T follicular helper cell (primary cell): ENCODE measurements around the gene PKMYT1.

ENCODE experiments used
- DNase-seq: peaks from one replicate; pipeline ENCODE4 v3.0.0-alpha.2; 2020; ENCODE audit warnings: low read depth
- total RNA-seq, 2 experiments: gene quantifications; one replicate each; lab custom pipeline; 2026; lab: John Stamatoyannopoulos, UW

PKMYT1 gene
- 0.60 to 1.0 reads per million in 2 experiments for total RNA-seq

DNA sequence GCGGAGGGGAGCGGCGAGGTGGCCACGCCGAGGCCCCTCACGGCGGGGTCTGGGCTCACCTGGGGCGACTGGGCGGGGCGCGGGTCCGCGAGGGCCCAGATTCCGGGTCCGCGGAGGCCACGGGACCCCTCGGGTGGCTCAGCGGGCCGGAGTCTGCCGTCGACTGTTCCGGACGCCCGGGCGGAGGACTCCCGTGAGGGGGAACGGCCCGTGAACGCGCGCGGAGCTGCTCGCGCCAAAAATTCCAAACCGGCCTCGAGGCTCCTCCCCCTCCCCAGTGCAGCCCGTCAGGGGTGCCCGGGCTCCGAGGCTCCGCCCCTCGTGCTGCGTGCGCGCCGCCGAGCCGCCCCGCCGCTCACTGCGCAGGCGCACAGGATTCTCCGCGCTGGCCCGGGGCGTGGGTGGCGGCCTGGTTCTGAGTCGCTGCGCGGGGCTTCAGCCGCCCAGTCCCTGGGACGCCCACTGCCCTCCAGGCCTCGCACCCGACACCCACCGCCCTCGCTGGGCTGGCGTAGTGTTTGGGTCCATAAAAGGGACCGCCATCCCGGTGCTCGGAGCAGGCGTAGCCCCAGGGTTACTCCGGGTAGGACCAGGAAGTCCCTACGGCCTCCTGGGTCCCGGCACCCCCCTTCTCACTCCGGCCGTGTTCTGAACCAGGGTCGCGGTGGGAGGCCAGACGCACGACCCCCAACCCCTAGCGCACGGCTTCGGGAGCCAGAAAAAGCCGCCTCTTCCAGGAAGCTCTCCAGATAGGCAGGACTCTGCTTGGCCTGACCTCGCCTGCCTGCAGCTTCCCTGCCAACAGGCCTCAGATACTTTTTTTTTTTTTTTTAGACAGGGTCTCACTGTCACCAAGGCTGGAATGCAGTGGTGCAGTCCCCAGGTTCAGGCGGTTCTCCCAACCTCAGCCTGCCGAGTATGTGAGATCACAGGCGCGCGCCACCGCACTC is at the start of gene PKMYT1:
Gene PKMYT1, minus strand, starts transcription at position 220 of the 950 bp plus-strand sequence. CDS start 789 bp downstream, outside the sequence.
- DNase-seq, result peak; percentile 88

- no peak for DNase-seq
Measured at GRCh38 chr16:3029491-3030221, 49.4 kb upstream of the PKMYT1 start.

DNA sequence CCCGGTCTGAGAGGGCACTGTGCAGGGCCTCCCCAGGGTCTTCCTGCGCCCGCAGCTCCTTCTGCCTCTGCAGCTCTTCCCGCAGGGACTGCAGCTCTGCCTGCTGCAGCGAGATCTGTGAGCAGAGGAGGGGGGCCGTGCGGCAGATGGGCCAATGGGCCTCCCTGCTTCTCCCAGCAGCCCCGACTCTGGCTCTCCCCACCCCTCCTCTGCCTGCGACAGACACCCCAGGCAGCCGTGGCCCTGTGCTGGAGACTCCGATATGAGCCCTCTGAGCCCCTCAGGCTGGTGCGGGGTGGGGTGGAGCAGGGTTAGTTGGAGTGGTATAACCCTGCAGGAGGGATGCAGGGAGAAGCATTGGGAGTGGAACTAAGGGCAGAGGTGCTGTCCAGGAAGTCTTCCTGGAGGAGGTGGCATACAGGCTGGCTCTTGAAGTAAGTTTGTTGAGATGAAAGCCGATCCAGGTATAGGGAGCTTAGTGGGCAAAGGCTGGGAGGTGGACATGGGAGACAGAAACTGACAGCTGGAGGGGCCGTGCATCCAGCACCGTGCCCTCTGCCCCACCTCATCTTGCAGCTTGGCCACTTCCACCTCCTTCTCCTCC is 48.6 kb upstream of the PKMYT1 start:
- no peak for DNase-seq

DNA sequence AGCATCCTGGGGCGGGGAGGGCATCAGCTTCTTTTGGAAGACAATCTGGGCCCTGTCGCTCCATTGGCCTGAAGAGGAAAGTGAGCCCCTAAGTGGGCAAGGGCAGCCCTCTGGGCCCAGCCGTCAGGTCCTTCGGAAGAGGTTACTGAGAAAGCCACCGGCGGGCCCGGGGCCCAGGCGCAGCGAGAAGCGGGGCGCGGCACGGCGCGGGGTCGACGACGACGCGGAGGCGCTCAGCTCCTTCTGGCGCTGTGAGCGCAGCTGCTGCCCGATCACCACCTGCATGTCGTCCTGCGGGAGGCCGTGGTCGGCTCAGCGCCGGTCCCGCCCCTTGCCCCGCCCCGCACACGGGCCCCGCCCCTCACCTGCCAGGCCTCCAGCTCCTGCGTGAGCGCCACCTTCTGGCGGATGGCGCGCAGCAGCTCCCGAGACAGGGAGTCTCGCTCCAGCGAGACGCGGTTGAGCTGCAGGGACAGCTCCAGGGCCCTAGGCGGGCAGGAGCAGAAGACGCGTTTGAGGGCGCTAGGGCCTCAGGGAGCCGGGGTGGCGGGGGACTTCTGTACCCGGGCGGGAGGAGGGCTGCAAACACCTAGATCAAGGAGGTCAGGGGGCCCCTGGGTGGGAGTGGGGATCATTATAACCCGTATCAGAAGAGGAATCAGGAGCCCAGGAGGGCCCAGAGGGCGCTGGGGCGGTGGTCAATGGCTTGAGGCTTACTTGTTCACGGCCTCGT is 47.9 kb upstream of the PKMYT1 start:
- peak; percentile 82 for DNase-seq

DNA sequence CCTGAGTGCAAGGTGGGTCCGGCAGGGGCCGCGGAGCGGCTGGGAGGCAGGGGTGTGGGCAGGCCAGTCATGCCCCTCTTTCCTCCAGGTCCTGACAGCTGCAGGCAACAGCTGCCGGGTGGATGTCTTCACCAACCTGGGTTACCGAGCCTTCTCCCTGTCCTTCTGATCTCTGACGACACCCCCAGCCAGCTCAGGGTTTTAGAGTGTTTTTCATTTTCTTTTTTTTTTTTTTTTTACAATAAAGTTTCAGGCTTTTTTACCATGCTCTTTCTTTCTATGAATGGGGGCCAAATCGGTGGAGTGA is 47.2 kb upstream of the PKMYT1 start:
- DNase-seq, result no peak

DNA sequence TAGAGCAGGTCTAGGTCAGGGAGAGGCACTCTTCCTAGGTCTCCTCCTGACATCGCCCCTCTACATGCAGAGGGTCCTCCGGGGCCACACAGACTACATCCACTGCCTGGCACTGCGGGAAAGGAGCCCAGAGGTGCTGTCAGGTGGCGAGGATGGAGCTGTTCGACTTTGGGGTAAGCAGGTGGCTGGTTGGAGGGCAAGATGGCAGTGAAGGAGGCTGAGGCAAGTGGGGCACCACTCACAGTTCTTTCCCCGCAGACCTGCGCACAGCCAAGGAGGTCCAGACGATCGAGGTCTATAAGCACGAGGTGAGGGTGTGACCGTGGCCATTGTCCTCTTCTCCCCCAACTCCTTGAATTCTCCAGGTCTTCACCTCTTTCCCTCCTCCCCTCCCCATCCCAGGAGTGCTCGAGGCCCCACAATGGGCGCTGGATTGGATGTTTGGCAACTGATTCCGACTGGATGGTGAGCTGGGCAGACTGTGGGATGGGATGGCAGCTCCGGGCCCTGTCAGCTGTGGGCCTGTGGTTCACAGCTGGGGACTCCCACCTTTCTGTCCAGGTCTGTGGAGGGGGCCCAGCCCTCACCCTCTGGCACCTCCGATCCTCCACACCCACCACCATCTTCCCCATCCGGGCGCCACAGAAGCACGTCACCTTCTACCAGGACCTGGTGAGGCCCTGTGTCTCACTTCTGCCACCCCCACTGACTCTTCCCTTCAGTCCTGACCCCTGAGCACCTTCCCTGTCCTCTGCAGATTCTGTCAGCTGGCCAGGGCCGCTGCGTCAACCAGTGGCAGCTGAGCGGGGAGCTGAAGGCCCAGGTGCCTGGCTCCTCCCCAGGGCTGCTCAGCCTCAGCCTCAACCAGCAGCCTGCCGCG is 46.6 kb upstream of the PKMYT1 start:
- DNase-seq, result no peak

DNA sequence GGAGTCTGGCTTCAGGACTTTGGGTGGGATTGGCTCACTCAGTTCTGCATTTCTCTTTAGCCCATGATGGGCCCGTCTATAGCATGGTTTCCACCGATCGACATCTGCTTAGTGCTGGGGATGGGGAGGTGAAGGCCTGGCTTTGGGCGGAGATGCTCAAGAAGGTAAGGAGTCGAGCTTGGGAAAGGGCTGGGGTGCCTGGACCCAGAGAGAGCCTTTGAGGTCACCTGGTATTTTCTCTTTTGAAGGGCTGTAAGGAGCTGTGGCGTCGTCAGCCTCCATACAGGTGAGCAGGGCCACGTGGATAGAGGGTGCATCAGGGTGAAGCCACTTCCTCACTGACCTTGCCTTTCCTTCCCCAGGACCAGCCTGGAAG is 45.7 kb upstream of the PKMYT1 start:
- DNase-seq, result no peak

- DNase-seq, result no peak
Measured at GRCh38 chr16:3025032-3026002, 45.1 kb upstream of the PKMYT1 start.

- DNase-seq, result peak; percentile 94
Measured at GRCh38 chr16:3023669-3024478, 43.6 kb upstream of the PKMYT1 start, which contains the start of the genes HCFC1R1 and THOC6. Gene HCFC1R1 (minus strand): TSS chr16:3023942. CDS start chr16:3023941, 1 bp downstream. Gene THOC6 (plus strand): TSS chr16:3024035. CDS start chr16:3024327, 292 bp downstream.

- DNase-seq, result no peak
Measured at GRCh38 chr16:3023415-3023668, 43.1 kb upstream of the PKMYT1 start.

GRCh38 chr16:3022684-3023414 is 42.6 kb upstream of the PKMYT1 start:
- no peak for DNase-seq

GRCh38 chr16:3022208-3022683 is 42.0 kb upstream of the PKMYT1 start:
- DNase-seq, result peak; percentile 72

DNA sequence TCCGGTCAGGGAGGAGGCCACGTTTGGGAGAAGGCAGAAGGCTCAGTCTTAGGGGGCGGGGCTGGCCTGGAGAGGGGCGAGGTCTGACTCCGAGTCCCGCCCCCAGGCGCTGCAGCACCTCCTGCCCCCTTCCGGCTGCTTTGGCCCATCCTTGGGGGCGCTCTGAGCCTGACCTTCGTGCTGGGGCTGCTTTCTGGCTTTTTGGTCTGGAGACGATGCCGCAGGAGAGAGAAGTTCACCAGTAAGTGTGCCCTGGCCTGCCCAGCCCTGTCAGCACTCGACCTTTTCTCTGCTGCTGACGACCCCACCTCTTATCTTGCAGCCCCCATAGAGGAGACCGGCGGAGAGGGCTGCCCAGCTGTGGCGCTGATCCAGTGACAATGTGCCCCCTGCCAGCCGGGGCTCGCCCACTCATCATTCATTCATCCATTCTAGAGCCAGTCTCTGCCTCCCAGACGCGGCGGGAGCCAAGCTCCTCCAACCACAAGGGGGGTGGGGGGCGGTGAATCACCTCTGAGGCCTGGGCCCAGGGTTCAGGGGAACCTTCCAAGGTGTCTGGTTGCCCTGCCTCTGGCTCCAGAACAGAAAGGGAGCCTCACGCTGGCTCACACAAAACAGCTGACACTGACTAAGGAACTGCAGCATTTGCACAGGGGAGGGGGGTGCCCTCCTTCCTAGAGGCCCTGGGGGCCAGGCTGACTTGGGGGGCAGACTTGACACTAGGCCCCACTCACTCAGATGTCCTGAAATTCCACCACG is 41.4 kb upstream of the PKMYT1 start:
- DNase-seq, result peak; percentile 75

DNA sequence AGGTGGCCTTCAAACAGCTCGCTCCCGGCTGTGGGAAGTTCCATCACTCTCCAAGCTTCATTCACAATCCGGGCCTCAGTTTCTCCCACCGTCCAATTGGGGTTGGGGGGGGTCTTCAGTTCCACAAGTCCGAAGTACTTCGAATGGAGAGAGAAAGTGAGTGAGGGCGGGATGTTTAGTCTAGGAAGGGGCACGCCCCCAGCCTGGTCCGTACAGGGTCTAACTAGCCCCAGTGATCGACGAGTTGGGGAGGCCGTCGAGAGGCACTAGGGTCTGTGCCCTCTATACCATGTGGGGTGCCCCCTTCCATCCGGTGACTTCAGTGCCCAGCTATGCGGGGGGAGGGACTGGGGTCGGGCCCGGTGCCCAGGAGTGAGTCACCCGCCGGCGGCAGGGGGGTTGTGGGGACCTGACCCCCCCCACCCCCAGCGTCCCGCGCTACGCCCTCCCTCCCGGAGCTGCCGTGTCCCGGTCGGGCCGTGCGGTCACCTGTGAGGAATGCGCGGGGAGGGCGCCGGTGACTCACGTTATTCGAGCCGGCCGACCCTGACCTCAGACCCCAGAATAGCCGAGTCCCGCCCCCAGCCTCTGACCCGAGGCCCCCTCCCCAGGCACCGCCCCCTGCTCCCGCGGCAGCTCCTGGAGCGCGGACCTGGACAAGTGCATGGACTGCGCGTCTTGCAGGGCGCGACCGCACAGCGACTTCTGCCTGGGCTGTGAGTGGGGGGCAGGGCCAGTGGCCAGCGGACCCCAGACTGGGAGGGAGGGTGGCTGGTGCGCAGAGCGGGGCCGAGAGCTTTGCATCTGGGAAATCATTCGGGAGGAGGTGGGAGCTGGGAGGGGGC is 40.6 kb upstream of the PKMYT1 start:
- peak; percentile 67 for DNase-seq

- DNase-seq, result peak; percentile 44
Measured at GRCh38 chr16:3020247-3020603, 40.0 kb upstream of the PKMYT1 start, which contains the start of gene TNFRSF12A. Gene TNFRSF12A (plus strand): TSS chr16:3020368. CDS start chr16:3020398, 30 bp downstream.

DNA sequence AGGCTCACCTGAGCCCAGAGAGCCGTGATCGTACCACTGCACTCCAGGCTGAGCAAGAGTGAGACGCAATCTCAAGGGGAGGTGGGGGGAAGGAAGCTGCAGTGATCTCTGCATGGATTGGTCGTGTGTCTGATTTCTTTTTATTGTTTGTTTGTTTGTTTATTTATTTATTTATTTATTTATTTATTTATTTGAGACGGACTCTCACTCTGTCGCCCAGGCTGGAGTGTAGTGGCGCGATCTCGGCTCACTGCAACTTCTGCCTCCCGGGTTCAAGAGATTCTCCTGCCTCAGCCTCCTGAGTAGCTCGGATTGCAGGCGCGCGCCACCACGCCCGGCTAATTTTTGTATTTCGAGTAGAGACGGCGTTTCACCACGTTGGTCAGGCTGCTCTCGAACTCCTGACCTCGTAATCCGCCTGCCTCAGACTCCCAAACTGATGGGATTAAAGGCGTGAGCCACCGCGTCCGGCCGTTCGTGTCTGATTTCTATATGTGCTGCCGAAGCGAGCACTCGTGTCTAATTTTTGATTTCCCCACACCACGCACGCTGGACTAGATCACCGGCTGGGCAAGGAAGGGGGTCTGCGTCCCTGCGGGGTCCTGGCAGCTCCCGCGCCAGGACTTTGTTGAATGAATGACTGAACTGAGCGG is 39.5 kb upstream of the PKMYT1 start:
- no peak for DNase-seq
